ENCODE data around the gene CFAP97D1.

Gene CFAP97D1

DNA sequence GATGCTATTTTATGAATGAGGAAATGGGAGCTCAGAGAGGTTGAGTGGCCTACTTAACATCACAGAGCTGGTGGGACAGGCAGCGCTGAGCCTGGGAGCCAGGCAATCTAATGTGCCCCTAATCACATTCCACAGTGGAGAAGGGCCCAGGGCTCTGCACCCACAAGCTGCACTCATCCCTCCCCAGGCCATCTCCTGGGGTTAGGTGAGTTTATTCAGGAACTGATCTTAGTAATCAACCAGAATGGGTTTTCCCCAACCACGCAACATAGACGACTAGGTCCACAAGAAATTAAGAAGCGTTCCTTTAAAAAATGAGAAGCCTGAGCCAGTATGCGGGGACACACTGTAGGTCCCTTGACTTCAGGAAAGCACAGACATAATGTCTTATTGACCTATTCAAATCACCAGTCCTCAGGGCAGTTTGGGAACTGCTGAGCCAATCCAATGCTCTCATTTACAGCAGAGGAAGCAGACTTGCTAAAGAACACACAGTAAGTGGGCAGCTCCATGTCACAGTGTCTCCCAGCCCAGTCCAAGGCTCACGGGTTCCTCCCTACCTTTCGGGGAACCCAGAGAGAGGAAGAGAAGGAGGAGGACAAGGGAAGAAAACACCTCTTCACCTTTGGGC, 50.4 kb downstream of the CFAP97D1 start:
- DNase-seq = no peak

- DNase-seq = no peak
Measured at GRCh38 chr17:43831633-43832032, 51.4 kb downstream of the CFAP97D1 start.

DNA sequence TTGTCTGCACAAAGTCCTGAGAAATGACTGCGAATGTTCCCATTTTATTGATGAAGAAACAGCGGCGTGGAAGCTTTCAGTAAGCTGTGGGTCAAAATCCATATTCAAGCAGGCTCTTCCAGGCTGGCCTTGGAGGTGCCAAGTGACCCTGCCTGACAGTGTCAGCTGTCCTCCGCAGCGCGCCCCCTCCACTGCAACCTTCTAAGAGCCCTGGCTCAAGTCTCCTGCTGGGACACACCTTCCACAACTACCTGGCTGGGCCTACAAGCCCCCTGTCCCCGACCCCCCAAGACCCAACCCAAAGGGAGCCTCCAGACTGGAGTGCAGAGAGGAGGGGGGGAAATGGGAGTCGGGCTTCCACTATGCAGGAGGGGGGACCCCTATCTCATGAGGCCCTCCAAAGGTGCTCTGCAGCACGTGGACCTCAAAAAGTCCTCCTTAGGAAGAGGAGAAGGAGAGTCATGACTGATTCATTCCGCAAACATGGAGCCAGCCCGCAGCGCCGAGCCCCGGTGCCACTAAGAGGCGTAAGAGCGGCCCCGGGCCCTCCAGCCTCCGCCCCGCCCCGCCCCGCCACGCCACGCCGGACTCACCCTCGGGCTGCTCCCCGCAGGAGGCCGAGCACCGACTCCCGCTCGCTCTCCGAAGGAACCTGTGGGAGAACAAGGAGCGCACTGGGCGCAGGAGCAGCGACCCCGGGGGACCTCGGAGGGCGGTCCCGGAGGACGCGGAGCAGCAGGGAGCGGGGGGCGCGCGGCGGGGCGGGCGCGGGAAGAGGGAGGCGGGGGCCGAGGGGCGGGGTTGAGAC, 52.1 kb downstream of the CFAP97D1 start:
- peak; percentile 52 for DNase-seq

GRCh38 chr17:43832976-43833829, 53.0 kb downstream of the CFAP97D1 start, which contains the start of gene MPP3:
Gene MPP3, minus strand, starts transcription at chr17:43833146. Its CDS starts 1,240 bp downstream, at chr17:43831906.
- DNase-seq = peak; percentile 72

GRCh38 chr17:43834106-43834505, 53.9 kb downstream of the CFAP97D1 start:
- DNase-seq = no peak

All from NCI-H2171 (cell line).